Suprapubic skin (tissue), 4 donors: ENCODE data around the gene FRY. TPM values are rescaled to one million over a fixed set of nuclear protein-coding genes. Genes with fewer than 3 reads are reported as not detected.

Source experiments
- DNase-seq, 2 donors: peaks; one replicate each; pipeline ENCODE4 v3.0.0-alpha.2; 2019; ENCODE audit warnings: low spot score in 2 of 2
- H3K27ac ChIP-seq: fragments of 200-600 bp; sonication (generic); one replicate; pipeline ENCODE4 v1.5.1; 2019
- H3K27me3 ChIP-seq: fragments of 200-600 bp; sonication (generic); one replicate; pipeline ENCODE4 v1.5.1; 2019
- H3K36me3 ChIP-seq: fragments of 200-600 bp; sonication (generic); one replicate; pipeline ENCODE4 v1.5.1; 2019
- H3K4me1 ChIP-seq: fragments of 200-600 bp; sonication (generic); one replicate; pipeline ENCODE4 v1.5.1; 2019
- H3K4me3 ChIP-seq: fragments of 200-600 bp; sonication (generic); one replicate; pipeline ENCODE4 v1.5.1; 2019; ENCODE audit warnings: mild to moderate bottlenecking
- H3K9me3 ChIP-seq: fragments of 200-600 bp; sonication (generic); one replicate; pipeline ENCODE4 v1.5.1; 2019
- CTCF ChIP-seq, 2 donors: fragments of 200-600 bp in 1 of 2; fragments of 450-650 bp in 1 of 2; sonication (generic) in 1 of 2; IDR thresholded peaks; one replicate each; pipeline ENCODE4 v1.5.1; 2016 to 2019; ENCODE audit warnings: antibody characterized with exemption in 2 of 2, mild to moderate bottlenecking in 1 of 2, moderate library complexity in 1 of 2
- EP300 ChIP-seq: sonication (generic); formaldehyde crosslinking; IDR thresholded peaks from one replicate; pipeline ENCODE4 v1.6.1; 2017; ENCODE audit warnings: antibody characterized with exemption
- POLR2A ChIP-seq, 2 donors: fragments of 450-650 bp; IDR thresholded peaks; one replicate each; pipeline ENCODE4 v1.6.1; 2017; ENCODE audit warnings: antibody characterized with exemption in 2 of 2, mild to moderate bottlenecking in 2 of 2, moderate library complexity in 2 of 2
- POLR2AphosphoS5 ChIP-seq, 3 donors: sonication (generic); formaldehyde crosslinking; IDR thresholded peaks; one replicate each; pipeline ENCODE4 v1.6.1; 2017; ENCODE audit warnings: antibody characterized with exemption in 3 of 3
- WGBS: methylation state at CpG from one replicate; pipeline ENCODE4 v1.1.5; 2018; 5-methylcytosine and 5-hydroxymethylcytosine counted together
- total RNA-seq, 4 donors: library from RNA; depleted of rRNA; stranded (reverse); fragments of >200 nt; gene quantifications; one replicate each; pipeline ENCODE4 v1.1.0, GENCODE V29; 2016

FRY gene
- total RNA-seq, 4 donors from 2014 or later: 22.5 to 39.6 (median 26.8) TPM

DNA sequence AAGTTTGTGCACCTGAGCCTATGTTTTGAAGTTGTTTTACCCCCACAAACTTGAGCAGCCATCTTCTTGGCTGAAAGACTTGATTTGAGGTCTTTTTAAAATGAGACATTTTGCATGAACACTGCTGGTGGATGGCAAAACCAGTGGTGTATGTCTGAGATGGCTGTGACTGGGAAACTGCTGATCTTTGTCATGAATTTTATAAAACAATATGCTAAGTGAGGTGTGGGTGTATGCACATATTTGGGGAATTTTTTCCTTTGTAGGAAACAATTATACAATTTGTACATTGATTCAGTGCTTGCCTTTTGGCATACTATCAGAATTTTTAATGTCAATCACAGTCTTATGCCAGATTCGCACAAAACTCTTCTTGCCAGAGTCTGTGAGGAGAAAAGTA, 231.0 kb downstream of the FRY start:
- TF ChIP-seq POLR2A (IDR thresholded peaks at IDR 0.05) (no peak), CTCF (IDR thresholded peaks at IDR 0.05) (no peak), POLR2AphosphoS5 (IDR thresholded peaks at IDR 0.05) (no peak), EP300 (no peak)
- 74% methylated on average over 1 of the region's 1 CpG for WGBS
- H3K4me3 ChIP-seq: no peak overlapping the region
- H3K27ac ChIP-seq: no peak overlapping the region
- H3K36me3 ChIP-seq: peaks cover 21% of the 10 kb centered on the region
- H3K9me3 ChIP-seq: no peaks in the 10 kb centered on the region
- peaks cover 8% of the 10 kb centered on the region for H3K4me1 ChIP-seq
- no peak for DNase-seq
- H3K27me3 ChIP-seq: no peaks in the 10 kb centered on the region

GRCh38 chr13:32264407-32264806, 232.8 kb downstream of the FRY start:
- Histone ChIP-seq H3K4me1 (peaks cover 8% of the 10 kb centered on the region), H3K27me3 (no peaks in the 10 kb centered on the region), H3K36me3 (peaks cover 28% of the 10 kb centered on the region), H3K4me3 (no peak overlapping the region), H3K9me3 (no peaks in the 10 kb centered on the region), H3K27ac (no peak overlapping the region)
- no peak for TF ChIP-seq POLR2A (IDR thresholded peaks at IDR 0.05)
- DNase-seq: peak in 1 of 2 donors; percentile 75

- TF ChIP-seq CTCF (IDR thresholded peaks at IDR 0.05) (no peak), EP300 (no peak), POLR2A (IDR thresholded peaks at IDR 0.05) (no peak), POLR2AphosphoS5 (IDR thresholded peaks at IDR 0.05) (no peak)
- peaks cover 29% of the 10 kb centered on the region for H3K36me3 ChIP-seq
- H3K9me3 ChIP-seq: no peaks in the 10 kb centered on the region
- WGBS: 64% methylated on average over 2 of the region's 2 CpGs
- no peak overlapping the region for H3K4me3 ChIP-seq
- DNase-seq: no peak
- H3K27ac ChIP-seq: no peak overlapping the region
- H3K27me3 ChIP-seq: no peaks in the 10 kb centered on the region
- H3K4me1 ChIP-seq: peaks cover 8% of the 10 kb centered on the region
These were observed 234.2 kb downstream of the FRY start for GRCh38 chr13:32265726-32266125.

DNA sequence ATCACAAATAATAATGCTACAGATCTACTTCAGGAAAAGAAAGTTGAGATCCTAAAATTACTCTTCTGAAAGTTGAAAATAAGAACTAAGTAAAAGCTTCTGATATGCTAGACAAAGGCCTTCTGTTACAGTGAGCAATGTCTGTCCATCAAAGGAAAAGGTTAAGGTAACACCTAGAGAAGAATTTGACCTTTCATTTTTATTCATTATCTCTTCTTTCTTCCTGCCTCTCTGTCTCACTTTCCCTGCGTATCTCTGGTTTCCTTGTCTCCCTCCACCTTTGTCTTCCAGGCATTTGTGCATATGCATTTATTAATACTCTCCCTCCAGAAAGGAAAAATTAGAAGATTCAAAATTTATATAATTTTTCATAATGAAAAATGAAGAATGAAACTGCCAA, 234.6 kb downstream of the FRY start:
- TF ChIP-seq POLR2AphosphoS5 (IDR thresholded peaks at IDR 0.05) (no peak), EP300 (no peak), CTCF (IDR thresholded peaks at IDR 0.05) (no peak), POLR2A (IDR thresholded peaks at IDR 0.05) (no peak)
- no peaks in the 10 kb centered on the region for H3K9me3 ChIP-seq
- no peak overlapping the region for H3K27ac ChIP-seq
- DNase-seq: no peak
- H3K4me3 ChIP-seq: no peak overlapping the region
- H3K36me3 ChIP-seq: peaks cover 34% of the 10 kb centered on the region
- 86% methylated on average over 1 of the region's 1 CpG for WGBS
- peaks cover 8% of the 10 kb centered on the region for H3K4me1 ChIP-seq
- H3K27me3 ChIP-seq: no peaks in the 10 kb centered on the region

DNA sequence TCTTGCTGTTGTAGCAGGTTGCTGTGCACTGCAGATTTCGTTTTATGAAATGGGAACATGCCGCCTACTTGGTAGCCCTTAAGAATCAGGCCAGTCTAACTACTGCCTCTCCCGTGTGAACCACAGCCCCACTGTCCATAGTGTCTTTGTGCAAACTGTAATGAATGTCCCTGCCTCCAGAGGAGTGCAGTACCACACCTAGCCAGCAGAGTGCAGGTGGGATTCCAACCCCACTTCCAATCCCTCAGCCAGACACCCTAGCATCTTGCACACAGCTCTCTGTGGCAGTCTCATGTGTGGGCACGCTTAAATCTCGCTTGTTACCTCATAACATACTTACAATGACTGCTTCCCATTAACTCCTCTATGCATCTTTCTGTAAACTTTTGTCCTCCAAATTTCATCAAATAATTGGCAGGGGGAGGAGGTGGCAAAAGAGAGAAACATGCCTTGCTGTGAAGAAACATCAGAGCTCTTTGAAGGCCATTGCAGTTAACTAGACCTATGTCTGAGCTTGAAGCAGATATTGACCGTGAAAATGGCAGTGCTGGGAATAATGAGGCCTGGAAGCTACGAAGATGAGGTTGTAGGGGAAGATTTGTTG, 236.4 kb downstream of the FRY start:
- no peak for TF ChIP-seq POLR2AphosphoS5 (IDR thresholded peaks at IDR 0.05)
- TF ChIP-seq CTCF (IDR thresholded peaks at IDR 0.05): peak in 1 of 2 donors; percentile 61
- TF ChIP-seq EP300: no peak
- Histone ChIP-seq H3K36me3 (peaks cover 39% of the 10 kb centered on the region), H3K27me3 (no peaks in the 10 kb centered on the region), H3K27ac (no peak overlapping the region), H3K4me3 (no peak overlapping the region), H3K9me3 (no peaks in the 10 kb centered on the region), H3K4me1 (no peaks in the 10 kb centered on the region)
- no peak for DNase-seq
- 80% methylated on average over 7 of the region's 7 CpGs for WGBS
